Thyroid gland (tissue), 4 donors: Measurements from ENCODE around the gene SNRPA. TPM values are rescaled to one million over a fixed set of nuclear protein-coding genes. Genes with fewer than 3 reads are reported as not detected.
"Not testable (repeated sequence)": the region's sequence is repeated elsewhere in the genome, so short reads cannot be mapped to it uniquely, and the experiment has no call there.

Experiments
- DNase-seq, 2 donors: peaks; one replicate each; pipeline ENCODE4 v3.0.0-alpha.2; 2019
- H3K27ac ChIP-seq, 3 donors: fragments of 200-600 bp; sonication (generic); 1 replicate in 2 of 3; 2 replicates in 1 of 3; pipeline ENCODE4 v1.5.1; 2016 to 2019; ENCODE audit warnings: mild to moderate bottlenecking in 1 of 3, moderate library complexity in 1 of 3
- H3K27me3 ChIP-seq: fragments of 200-600 bp; sonication (generic); one replicate; pipeline ENCODE4 v1.5.1; 2019
- H3K36me3 ChIP-seq, 2 donors: fragments of 200-600 bp; sonication (generic); one replicate each; pipeline ENCODE4 v1.5.1; 2016 to 2019
- H3K4me1 ChIP-seq, 2 donors: fragments of 200-600 bp; sonication (generic); one replicate each; pipeline ENCODE4 v1.5.1; 2017 to 2019
- H3K4me3 ChIP-seq, 3 donors: fragments of 200-600 bp; sonication (generic); replicated peaks in 1 of 3; 1 replicate in 2 of 3; 2 replicates in 1 of 3; pipeline ENCODE4 v1.5.1; 2016; ENCODE audit warnings: mild to moderate bottlenecking in 1 of 3
- H3K9me3 ChIP-seq: fragments of 200-600 bp; sonication (generic); one replicate; pipeline ENCODE4 v1.5.1; 2017
- CTCF ChIP-seq, 6 experiments: fragments of 200-600 bp in 3 of 6; fragments of 450-650 bp in 3 of 6; sonication (generic) in 3 of 6; IDR thresholded peaks; one replicate each; pipeline ENCODE4 v1.5.1; 2016 to 2019; ENCODE audit warnings: antibody characterized with exemption in 6 of 6, mild to moderate bottlenecking in 2 of 6, inconsistent platforms in 1 of 6, moderate library complexity in 1 of 6
- POLR2A ChIP-seq, 2 donors: fragments of 450-650 bp; IDR thresholded peaks; one replicate each; pipeline ENCODE4 v1.6.1; 2017; ENCODE audit warnings: antibody characterized with exemption in 2 of 2, mild to moderate bottlenecking in 2 of 2, moderate library complexity in 1 of 2
- WGBS, 2 donors: methylation state at CpG; one replicate each; pipeline ENCODE4 v1.1.5; 2017; 5-methylcytosine and 5-hydroxymethylcytosine counted together
- intact Hi-C: fragments of 100-400 bp; cut with DNase I; formaldehyde crosslinking; loops from one replicate; pipeline ENCODE4 v1.15.1; 2023
- total RNA-seq, 4 donors: library from RNA; depleted of rRNA; stranded (reverse); fragments of >200 nt; gene quantifications; one replicate each; pipeline ENCODE4 v1.2.3, GENCODE V29; 2016

The SNRPA gene
- total RNA-seq, 4 donors from 2014 or later = 38.2 to 80.5 (median 55.1) TPM

DNA sequence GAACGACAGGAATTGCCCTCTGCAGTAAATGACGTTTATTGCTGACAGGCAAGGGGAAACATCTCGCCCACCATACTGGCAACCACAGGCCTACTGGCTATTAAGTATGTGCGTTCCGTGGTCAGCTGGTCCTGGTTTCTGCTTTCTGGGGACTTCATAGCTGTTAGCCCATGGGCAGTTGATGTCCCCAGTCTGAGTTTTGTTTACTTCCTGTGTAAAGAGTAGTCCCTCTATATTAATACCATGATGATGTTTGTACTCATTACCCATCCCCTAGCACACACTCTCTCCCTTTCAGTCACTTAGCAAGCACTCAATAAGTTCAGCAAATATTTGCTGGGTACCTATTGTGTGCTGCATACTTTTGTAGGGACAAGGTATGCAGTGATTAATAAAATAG lies 17.9 kb downstream of the SNRPA start:
- Histone ChIP-seq H3K27ac (no peak overlapping the region), H3K4me1 (no peaks in the 10 kb centered on the region), H3K4me3 (no peak overlapping the region), H3K36me3 (peaks cover 25 to 33% of the 10 kb centered on the region in 2 donors), H3K27me3 (no peaks in the 10 kb centered on the region), H3K9me3 (no peaks in the 10 kb centered on the region)
- intact Hi-C loops = no loop called here
- WGBS, 2 donors = 73 to 83% methylated on average over 5 of the region's 5 CpGs
- TF ChIP-seq POLR2A (IDR thresholded peaks at IDR 0.05) = no peak
- TF ChIP-seq CTCF (IDR thresholded peaks at IDR 0.05) = no peak
- DNase-seq = no peak

DNA sequence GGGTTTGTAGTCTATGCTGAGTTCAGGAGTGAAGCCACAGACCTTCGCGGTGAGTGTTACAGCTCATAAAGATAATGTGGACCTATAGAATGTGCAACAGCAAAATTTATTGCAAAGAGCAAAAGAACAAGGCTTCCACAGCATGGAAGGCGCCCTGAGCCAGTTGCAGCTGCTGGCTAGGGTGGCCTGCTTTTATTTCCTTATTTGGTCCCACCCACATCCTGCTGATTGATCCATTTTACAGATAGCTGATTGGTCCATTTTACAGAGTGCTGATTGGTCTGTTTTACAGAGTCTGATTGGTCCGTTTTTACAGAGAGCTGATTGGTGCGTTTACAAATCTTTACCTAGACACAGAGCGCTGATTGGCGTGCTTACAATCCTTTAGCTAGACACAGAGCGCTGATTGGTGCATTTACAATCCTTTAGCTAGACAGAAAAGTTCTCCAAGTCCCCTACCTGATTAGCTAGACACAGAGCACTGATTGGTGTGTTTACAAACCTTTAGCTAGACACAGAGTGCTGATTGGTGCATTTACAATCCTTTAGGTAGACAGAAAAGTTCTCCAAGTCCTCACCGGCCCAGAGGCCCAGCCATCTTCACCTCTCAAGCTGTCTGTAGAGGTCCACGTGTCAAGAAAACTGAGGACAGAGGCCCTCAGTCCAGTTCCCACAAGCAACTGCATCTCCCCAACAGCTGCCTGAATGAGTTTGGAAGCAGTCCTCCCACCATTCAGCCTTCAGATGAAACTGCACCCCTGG lies 20.3 kb downstream of the SNRPA start:
- H3K4me1 ChIP-seq, DNase-seq, H3K36me3 ChIP-seq, H3K9me3 ChIP-seq, H3K4me3 ChIP-seq, H3K27ac ChIP-seq, intact Hi-C loops, H3K27me3 ChIP-seq: not testable (repeated sequence)
- WGBS, 2 donors = 96 to 97% methylated on average over 10 of the region's 10 CpGs

DNA sequence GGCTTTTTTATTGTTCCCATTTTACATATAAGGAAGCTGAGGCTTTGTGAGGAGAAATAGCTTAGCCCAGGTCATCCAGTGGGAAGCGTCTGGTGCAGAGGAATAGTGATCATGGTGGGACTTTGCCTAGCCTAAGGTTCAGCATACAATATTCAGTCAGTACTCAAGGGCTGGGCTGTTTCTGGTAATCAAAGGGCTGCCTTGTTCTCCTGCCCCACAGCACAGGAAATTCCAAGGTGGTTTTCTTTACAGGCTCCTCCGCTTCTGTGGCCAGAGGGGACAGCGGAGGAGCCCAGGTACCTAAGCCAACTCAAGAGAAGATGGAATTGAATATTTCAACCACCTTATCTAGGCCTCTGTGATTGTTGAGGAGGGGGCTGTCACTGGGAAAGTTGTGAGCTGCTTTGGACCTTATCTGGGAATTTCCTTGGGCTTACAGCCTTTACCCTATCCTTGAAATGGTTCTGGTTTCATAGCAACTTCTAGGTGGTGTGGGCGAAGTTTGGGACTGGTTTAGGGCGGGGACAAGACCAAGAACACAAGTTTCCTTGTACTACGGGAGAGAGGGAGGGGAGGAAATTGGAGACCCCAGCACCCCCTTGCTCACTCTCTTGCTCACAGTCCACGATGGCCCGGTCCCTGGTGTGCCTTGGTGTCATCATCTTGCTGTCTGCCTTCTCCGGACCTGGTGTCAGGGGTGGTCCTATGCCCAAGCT lies 24.1 kb downstream of the SNRPA start, which contains the start of gene MIA:
Gene MIA (plus strand): TSS at position 606 of the 716 bp plus-strand sequence. CDS start 22 bp downstream, at position 628.
- no peak for DNase-seq
- intact Hi-C loops = no loop called here
- Histone ChIP-seq H3K27ac (no peak within 1 kb of the TSS), H3K36me3 (no peaks in the 10 kb centered on the region), H3K4me1 (peaks cover 12 to 14% of the 10 kb centered on the region in 2 donors), H3K9me3 (no peaks in the 10 kb centered on the region), H3K27me3 (no peaks in the 10 kb centered on the region), H3K4me3 (no peak within 1 kb of the TSS)
- 88 to 90% methylated on average over 9 of the region's 9 CpGs for WGBS, 2 donors
- TF ChIP-seq POLR2A (IDR thresholded peaks at IDR 0.05) = no peak
- no peak for TF ChIP-seq CTCF (IDR thresholded peaks at IDR 0.05)

GRCh38 chr19:40775632-40776022 lies 24.6 kb downstream of the SNRPA start:
- H3K4me3 ChIP-seq = no peak overlapping the region
- H3K27ac ChIP-seq = no peak overlapping the region
- no peaks in the 10 kb centered on the region for H3K9me3 ChIP-seq
- no peaks in the 10 kb centered on the region for H3K27me3 ChIP-seq
- intact Hi-C loops = no loop called here
- H3K36me3 ChIP-seq = no peaks in the 10 kb centered on the region
- TF ChIP-seq CTCF (IDR thresholded peaks at IDR 0.05) = no peak
- no peak for TF ChIP-seq POLR2A (IDR thresholded peaks at IDR 0.05)
- 89 to 93% methylated on average over 10 of the region's 10 CpGs for WGBS, 2 donors
- no peak for DNase-seq
- H3K4me1 ChIP-seq = peaks cover 12 to 14% of the 10 kb centered on the region in 2 donors

DNA sequence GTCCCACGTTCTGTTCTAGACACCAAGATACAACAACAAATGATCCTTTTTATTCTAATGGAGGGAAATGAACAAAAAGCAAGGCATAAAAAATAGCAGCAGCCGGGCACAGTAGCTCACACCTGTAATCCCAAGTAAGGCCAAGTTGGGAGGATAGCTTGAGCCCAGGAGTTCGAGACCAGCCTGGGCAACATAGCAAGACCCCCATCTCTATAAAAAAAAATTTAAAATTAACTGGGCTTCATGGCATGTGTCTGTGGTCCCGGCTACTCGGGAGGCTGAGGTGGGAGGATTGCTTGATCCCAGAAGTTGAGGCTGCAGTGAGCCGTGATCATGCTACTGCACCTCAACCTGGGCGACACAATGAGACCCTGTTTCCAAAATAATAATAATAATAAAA lies 25.4 kb downstream of the SNRPA start:
- Histone ChIP-seq H3K4me3 (no peak overlapping the region), H3K36me3 (no peaks in the 10 kb centered on the region), H3K4me1 (peaks cover 12 to 14% of the 10 kb centered on the region in 2 donors), H3K9me3 (no peaks in the 10 kb centered on the region), H3K27ac (no peak overlapping the region), H3K27me3 (no peaks in the 10 kb centered on the region)
- 76 to 78% methylated on average over 7 of the region's 7 CpGs for WGBS, 2 donors
- TF ChIP-seq POLR2A (IDR thresholded peaks at IDR 0.05) (no peak), CTCF (IDR thresholded peaks at IDR 0.05) (no peak)
- intact Hi-C loops = no loop called here
- no peak for DNase-seq
